WTC11 (cell line): Measurements from ENCODE around the gene EPB41L4B.

Experiments used
- EMX1 ChIP-seq: fragments of 250-450 bp; sonication (Bioruptor Pico); IDR thresholded peaks from 2 replicates; pipeline ENCODE4 v1.8.0; 2021; ENCODE audit warnings: mild to moderate bottlenecking
- GTF2I ChIP-seq: fragments of 250-450 bp; sonication (Bioruptor Pico); conservative IDR thresholded peaks from 2 replicates; pipeline ENCODE4 v1.4.0; 2021; ENCODE audit warnings: mild to moderate bottlenecking
- IRF2 ChIP-seq: sonication (generic); formaldehyde crosslinking; IDR thresholded peaks from 2 replicates; pipeline ENCODE4 v1.8.0; 2022; ENCODE audit warnings: low read depth, missing genetic modification reagents, borderline replicate concordance
- TEAD1 ChIP-seq: sonication (generic); formaldehyde crosslinking; IDR thresholded peaks from 2 replicates; pipeline ENCODE4 v1.8.0; 2022; ENCODE audit warnings: mild to moderate bottlenecking, missing genetic modification reagents
- TF ChIP-seq, protein P1 (sequence below): sonication (generic); formaldehyde crosslinking; IDR thresholded peaks from 2 replicates; pipeline ENCODE4 v1.8.1; 2022; ENCODE audit warnings: mild to moderate bottlenecking, missing genetic modification reagents, moderate library complexity, borderline replicate concordance

DNA sequence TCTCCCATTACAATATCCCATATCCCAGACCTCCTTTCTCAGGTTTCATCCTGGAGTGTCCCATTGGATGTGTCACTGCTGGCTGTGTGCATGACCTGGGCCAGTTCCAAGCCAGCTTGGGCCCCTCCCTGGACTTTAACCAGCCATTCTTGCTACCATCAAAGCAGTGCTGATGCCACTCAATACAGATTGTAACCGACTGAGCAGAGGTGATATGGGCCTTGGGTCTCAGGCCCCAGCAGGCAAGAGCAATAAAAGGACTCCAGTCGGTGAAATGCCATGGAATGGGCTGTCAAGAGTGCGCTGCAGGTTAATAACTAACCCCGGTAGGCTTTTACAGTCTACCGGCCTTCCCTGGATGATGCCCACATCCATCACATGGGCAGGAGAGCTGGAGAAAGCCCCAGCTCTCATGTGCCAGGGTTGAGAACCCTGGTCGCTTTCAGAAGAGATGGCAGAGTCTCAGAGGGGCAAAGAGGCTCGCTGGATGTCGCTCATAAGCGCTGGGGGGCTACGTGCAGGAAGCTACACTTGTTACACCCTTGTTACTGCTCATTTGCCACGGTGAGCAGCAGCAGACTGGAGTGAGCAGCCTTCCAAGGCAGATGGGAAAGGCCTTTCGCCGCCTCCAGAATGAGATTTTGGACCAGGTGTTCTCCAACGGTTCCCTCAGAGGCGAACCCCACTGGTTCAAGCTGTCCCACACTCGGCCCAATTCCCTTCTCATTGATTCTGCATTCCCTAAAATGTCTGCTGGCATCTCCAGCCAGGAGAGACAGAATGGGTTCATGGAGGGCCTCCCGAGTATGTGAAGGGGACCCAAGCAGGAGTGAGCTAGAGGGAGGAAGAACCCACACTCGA is 13.2 kb downstream of the EPB41L4B start:
- no peak for TF ChIP-seq TEAD1 (CRISPR knock-in tag)
- no peak for TF ChIP-seq IRF2
- TF ChIP-seq, protein P1, sequence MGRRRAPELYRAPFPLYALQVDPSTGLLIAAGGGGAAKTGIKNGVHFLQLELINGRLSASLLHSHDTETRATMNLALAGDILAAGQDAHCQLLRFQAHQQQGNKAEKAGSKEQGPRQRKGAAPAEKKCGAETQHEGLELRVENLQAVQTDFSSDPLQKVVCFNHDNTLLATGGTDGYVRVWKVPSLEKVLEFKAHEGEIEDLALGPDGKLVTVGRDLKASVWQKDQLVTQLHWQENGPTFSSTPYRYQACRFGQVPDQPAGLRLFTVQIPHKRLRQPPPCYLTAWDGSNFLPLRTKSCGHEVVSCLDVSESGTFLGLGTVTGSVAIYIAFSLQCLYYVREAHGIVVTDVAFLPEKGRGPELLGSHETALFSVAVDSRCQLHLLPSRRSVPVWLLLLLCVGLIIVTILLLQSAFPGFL (CRISPR knock-in tag), result no peak
- TF ChIP-seq GTF2I (CRISPR knock-in tag), result no peak
- no peak for TF ChIP-seq EMX1 (CRISPR knock-in tag)
